Aorta (tissue), 5 donors: ENCODE results near the gene NLGN4X. TPM values are rescaled to one million over a fixed set of nuclear protein-coding genes. Genes with fewer than 3 reads are reported as not detected.

Source experiments
- ATAC-seq: fragments of 200-7000 bp; cut with Tn5 transposase; one replicate; pipeline ENCODE4 v1.9.1; 2022; ENCODE audit warnings: moderate library complexity; ENCODE audit not compliant: low FRiP score
- DNase-seq, 2 donors: peaks; one replicate each; pipeline ENCODE4 v3.0.0-alpha.2; 2020
- H3K27ac ChIP-seq, 2 donors: one replicate each; pipeline ENCODE4 v1.5.1; 2013; ENCODE audit warnings: low read length in 2 of 2, mild to moderate bottlenecking in 2 of 2, moderate library complexity in 2 of 2, control low read depth in 1 of 2, inconsistent platforms in 1 of 2, low read depth in 1 of 2
- H3K27me3 ChIP-seq, 2 donors: one replicate each; pipeline ENCODE4 v1.6.1; 2013; ENCODE audit warnings: control low read depth in 1 of 2, low read length in 1 of 2, mild to moderate bottlenecking in 1 of 2, moderate library complexity in 1 of 2; ENCODE audit not compliant: insufficient read depth in 2 of 2, control insufficient read depth in 1 of 2
- H3K36me3 ChIP-seq, 2 donors: one replicate each; pipeline ENCODE4 v1.6.1; 2013; ENCODE audit warnings: control low read depth in 1 of 2, low read length in 1 of 2, mild to moderate bottlenecking in 1 of 2; ENCODE audit not compliant: insufficient read depth in 2 of 2, control insufficient read depth in 1 of 2
- H3K4me1 ChIP-seq, 2 donors: one replicate each; pipeline ENCODE4 v1.6.1; 2013; ENCODE audit warnings: low read length in 2 of 2, control low read depth in 1 of 2, mild to moderate bottlenecking in 1 of 2, moderate library complexity in 1 of 2; ENCODE audit not compliant: insufficient read depth in 2 of 2, control insufficient read depth in 1 of 2
- H3K4me3 ChIP-seq, 2 donors: one replicate each; pipeline ENCODE4 v1.5.1; 2013; ENCODE audit warnings: low read length in 2 of 2, control low read depth in 1 of 2, mild to moderate bottlenecking in 1 of 2
- H3K9me3 ChIP-seq: one replicate; pipeline ENCODE4 v1.6.1; 2013; ENCODE audit warnings: mild to moderate bottlenecking, low read length; ENCODE audit not compliant: control insufficient read depth
- WGBS, 2 donors: extraction: QIAGEN DNeasy Blood & Tissue Kit; methylation state at CpG; one replicate each; pipeline ENCODE4 v1.1.7; 2013; 5-methylcytosine and 5-hydroxymethylcytosine counted together
- intact Hi-C, 2 donors: fragments of 100-400 bp; cut with DNase I; formaldehyde crosslinking; loops; one replicate each; pipeline versions ENCODE4 v1.14.2 to v1.15.0; 2022
- polyA plus RNA-seq, 2 donors: library from polyadenylated mRNA; stranded (reverse); fragments of 200-250 nt; gene quantifications; one replicate each; pipeline ENCODE4 v1.2.3, GENCODE V29; 2013
- total RNA-seq, 2 donors: library from RNA; stranded (reverse); fragmentation: NEBNext Ultra II Directional; extraction: Animal tissue kit (Norgen Biotek cat#: 25700); gene quantifications; one replicate each; pipeline ENCODE4 v1.2.1, GENCODE V29; 2021
- donor health status: healthy with polysubstance abuse.
- donor health status: Bipolar disorder and iron deficiency.
- donor health status: DM: no; HTN: no; CAD: no.
- donor health status: DM: no; HTN: no; CAD: no.
- donor health status: DM: yes; HTN: yes; CAD: no.

The NLGN4X gene
- total and polyA plus RNA-seq, 4 donors: 0.13 to 2.1 (median 0.93) TPM

GRCh38 chrX:6012357-6012756, 216.3 kb downstream of the NLGN4X start:
- 96% methylated on average over 2 of the region's 2 CpGs for WGBS, 2 donors
- Histone ChIP-seq H3K4me1 (no peaks in the 10 kb centered on the region), H3K27ac (no peak overlapping the region), H3K36me3 (no peaks in the 10 kb centered on the region), H3K4me3 (no peak overlapping the region), H3K9me3 (peaks cover 1% of the 10 kb centered on the region), H3K27me3 (no peaks in the 10 kb centered on the region)
- no peak for ATAC-seq
- no peak for DNase-seq
- intact Hi-C loops: no loop called here

GRCh38 chrX:6005856-6006255, 222.8 kb downstream of the NLGN4X start:
- no peaks in the 10 kb centered on the region for H3K27me3 ChIP-seq
- no peaks in the 10 kb centered on the region for H3K36me3 ChIP-seq
- no peak for DNase-seq
- H3K9me3 ChIP-seq: no peaks in the 10 kb centered on the region
- H3K4me1 ChIP-seq: peaks cover 0 to 2% of the 10 kb centered on the region in 2 donors
- no peak for ATAC-seq
- intact Hi-C loops: no loop called here
- no peak overlapping the region for H3K27ac ChIP-seq
- no peak overlapping the region for H3K4me3 ChIP-seq

- Histone ChIP-seq H3K27me3 (no peaks in the 10 kb centered on the region), H3K27ac (no peak overlapping the region), H3K4me1 (peaks cover 0 to 2% of the 10 kb centered on the region in 2 donors), H3K4me3 (no peak overlapping the region), H3K9me3 (no peaks in the 10 kb centered on the region), H3K36me3 (no peaks in the 10 kb centered on the region)
- intact Hi-C loops: no loop called here
- 40 to 49% methylated on average over 4 of the region's 4 CpGs for WGBS, 2 donors
- DNase-seq: no peak
- ATAC-seq: no peak
These were observed 224.1 kb downstream of the NLGN4X start for GRCh38 chrX:6004529-6004928.

GRCh38 chrX:6002056-6002455, 226.6 kb downstream of the NLGN4X start:
- H3K9me3 ChIP-seq: no peaks in the 10 kb centered on the region
- no peak overlapping the region for H3K27ac ChIP-seq
- no peaks in the 10 kb centered on the region for H3K36me3 ChIP-seq
- no peak for DNase-seq
- intact Hi-C loops: no loop called here
- peaks cover 0 to 2% of the 10 kb centered on the region in 2 donors for H3K4me1 ChIP-seq
- H3K4me3 ChIP-seq: no peak overlapping the region
- no peaks in the 10 kb centered on the region for H3K27me3 ChIP-seq
- WGBS, 2 donors: 70% methylated on average over 5 of the region's 5 CpGs
- ATAC-seq: no peak

GRCh38 chrX:5998901-5999300, 229.8 kb downstream of the NLGN4X start:
- no peaks in the 10 kb centered on the region for H3K4me1 ChIP-seq
- intact Hi-C loops: no loop called here
- 65 to 67% methylated on average over 3 of the region's 3 CpGs for WGBS, 2 donors
- no peaks in the 10 kb centered on the region for H3K9me3 ChIP-seq
- ATAC-seq (no peak), DNase-seq (no peak)
- no peak overlapping the region for H3K4me3 ChIP-seq
- H3K27ac ChIP-seq: no peak overlapping the region
- H3K27me3 ChIP-seq: no peaks in the 10 kb centered on the region
- H3K36me3 ChIP-seq: no peaks in the 10 kb centered on the region

- no peak for DNase-seq
- Histone ChIP-seq H3K4me1 (no peaks in the 10 kb centered on the region), H3K27me3 (no peaks in the 10 kb centered on the region), H3K4me3 (no peak overlapping the region), H3K27ac (no peak overlapping the region), H3K36me3 (no peaks in the 10 kb centered on the region), H3K9me3 (no peaks in the 10 kb centered on the region)
- no peak for ATAC-seq
- 82 to 92% methylated on average over 1 of the region's 1 CpG for WGBS, 2 donors
- intact Hi-C loops: no loop called here
These were observed 230.2 kb downstream of the NLGN4X start for GRCh38 chrX:5998456-5998855.

- H3K36me3 ChIP-seq: no peaks in the 10 kb centered on the region
- H3K9me3 ChIP-seq: no peaks in the 10 kb centered on the region
- no peak overlapping the region for H3K4me3 ChIP-seq
- intact Hi-C loops: no loop called here
- no peak overlapping the region for H3K27ac ChIP-seq
- no peaks in the 10 kb centered on the region for H3K4me1 ChIP-seq
- no peaks in the 10 kb centered on the region for H3K27me3 ChIP-seq
- 58 to 65% methylated on average over 3 of the region's 3 CpGs for WGBS, 2 donors
- ATAC-seq (no peak), DNase-seq (no peak)
These were observed 237.3 kb downstream of the NLGN4X start for GRCh38 chrX:5991393-5991792.

- no peaks in the 10 kb centered on the region for H3K27me3 ChIP-seq
- WGBS, 2 donors: 78 to 80% methylated on average over 1 of the region's 1 CpG
- intact Hi-C loops: no loop called here
- H3K36me3 ChIP-seq: no peaks in the 10 kb centered on the region
- no peak overlapping the region for H3K4me3 ChIP-seq
- DNase-seq (no peak), ATAC-seq (no peak)
- H3K27ac ChIP-seq: no peak overlapping the region
- H3K9me3 ChIP-seq: no peaks in the 10 kb centered on the region
- no peaks in the 10 kb centered on the region for H3K4me1 ChIP-seq
These were observed 249.3 kb downstream of the NLGN4X start for GRCh38 chrX:5979338-5979737.

GRCh38 chrX:5976332-5976731, 252.3 kb downstream of the NLGN4X start:
- Histone ChIP-seq H3K27me3 (no peaks in the 10 kb centered on the region), H3K4me1 (no peaks in the 10 kb centered on the region), H3K27ac (no peak overlapping the region), H3K4me3 (no peak overlapping the region), H3K9me3 (no peaks in the 10 kb centered on the region), H3K36me3 (no peaks in the 10 kb centered on the region)
- no peak for ATAC-seq
- intact Hi-C loops: no loop called here
- WGBS, 2 donors: 56 to 59% methylated on average over 4 of the region's 4 CpGs
- DNase-seq: no peak
